HuH-7 (cell line): ENCODE data around the gene CTIF.

Source experiments
- DNase-seq: peaks from one replicate; pipeline ENCODE4 v3.0.0; 2011; ENCODE audit warnings: low spot score

CTIF gene

DNA sequence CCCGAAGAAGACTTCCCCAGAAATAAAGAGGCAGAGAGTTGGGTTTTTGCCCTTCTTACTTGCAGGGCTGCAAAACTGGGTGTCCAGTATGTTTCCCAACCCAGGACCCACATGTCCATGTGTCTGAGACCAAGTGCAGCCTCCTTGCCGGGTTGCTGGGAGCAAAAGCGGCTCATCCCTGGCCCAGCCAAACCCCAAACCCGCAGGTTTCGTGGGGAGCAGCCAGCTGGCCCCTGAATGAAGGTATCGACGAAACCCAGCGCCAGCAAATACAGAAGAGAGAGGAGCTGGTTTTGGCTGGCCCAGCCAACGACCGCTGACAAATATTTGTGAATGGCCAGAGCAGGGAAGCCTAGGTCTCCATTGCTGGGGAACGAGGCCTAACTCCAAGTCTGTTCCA, 214.9 kb downstream of the CTIF start:
- no peak for DNase-seq

DNA sequence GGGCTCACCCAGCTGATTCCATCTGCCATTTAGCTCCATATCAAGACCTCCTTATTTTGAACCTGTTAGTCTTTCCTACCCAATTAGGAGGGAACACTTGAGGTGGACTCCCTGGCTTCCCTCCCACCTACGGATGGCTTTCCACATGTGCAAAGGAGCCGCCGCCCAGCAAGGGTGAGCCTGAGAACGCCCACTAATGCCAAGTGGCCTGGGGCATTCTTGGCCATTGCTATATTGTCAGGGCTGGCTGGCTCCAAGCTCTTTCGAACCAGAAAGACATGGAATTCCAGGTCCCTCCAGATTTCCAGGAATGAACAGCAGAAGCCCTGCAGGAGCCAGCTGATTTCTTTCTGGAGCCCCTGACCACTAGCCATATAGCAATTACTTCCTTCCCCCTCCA, 215.7 kb downstream of the CTIF start:
- no peak for DNase-seq

DNA sequence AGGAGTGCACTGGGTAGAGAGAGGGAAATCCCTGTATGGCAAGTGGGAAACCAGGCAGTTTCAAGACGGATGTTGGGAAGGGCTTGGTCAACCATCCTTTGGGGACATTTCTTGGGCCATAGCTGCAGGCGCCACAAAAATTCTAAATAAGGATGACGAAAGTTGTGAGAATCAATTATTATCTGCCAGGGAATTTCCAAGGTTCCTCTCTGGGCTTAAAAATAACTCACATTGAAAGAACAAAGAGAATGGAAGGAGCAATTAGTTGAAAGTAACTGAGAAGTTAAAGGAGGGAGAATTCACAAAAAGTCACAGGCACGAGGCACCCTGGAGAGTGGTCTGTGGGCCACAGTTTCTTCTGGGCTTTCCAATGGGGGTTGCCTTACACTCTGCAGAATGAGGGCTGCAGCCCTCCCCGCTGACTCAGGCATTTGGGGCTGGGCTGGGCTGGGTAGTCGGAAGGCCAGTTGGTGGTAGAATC, 216.2 kb downstream of the CTIF start:
- no peak for DNase-seq

DNA sequence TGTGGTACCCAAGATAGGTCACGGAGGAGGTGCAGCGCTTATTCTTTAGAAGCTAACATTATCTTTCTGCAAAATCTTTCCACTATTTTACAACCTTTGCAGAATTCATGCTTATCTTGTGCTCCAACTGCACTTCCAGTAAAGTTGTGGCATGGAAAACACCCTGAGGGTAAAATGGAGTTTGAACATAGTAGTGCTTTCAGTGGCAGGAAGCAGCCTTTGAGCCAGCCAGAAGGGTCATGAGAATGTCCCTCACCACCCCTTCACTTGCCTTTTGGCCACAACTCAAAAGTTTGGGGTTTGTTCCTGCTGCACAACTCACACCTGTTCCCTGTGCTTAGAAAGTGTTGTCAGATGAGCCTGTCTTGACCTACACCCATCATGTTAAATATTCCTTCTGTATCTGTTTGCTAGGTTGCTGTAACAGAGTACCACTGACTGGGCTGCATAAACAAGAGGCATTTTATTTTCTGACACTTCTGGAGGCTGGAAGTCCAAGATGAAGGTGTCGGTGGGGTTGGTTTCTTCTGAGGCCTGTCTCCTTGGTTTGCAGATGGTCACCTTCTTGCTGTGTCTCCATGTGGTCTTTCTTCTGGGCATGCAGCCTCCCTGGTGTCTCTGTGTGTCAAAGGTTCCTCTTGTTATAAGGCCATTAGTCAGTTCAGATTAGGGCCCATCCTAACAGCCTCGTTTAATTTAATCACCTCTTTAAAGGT, 217.8 kb downstream of the CTIF start:
- no peak for DNase-seq

DNA sequence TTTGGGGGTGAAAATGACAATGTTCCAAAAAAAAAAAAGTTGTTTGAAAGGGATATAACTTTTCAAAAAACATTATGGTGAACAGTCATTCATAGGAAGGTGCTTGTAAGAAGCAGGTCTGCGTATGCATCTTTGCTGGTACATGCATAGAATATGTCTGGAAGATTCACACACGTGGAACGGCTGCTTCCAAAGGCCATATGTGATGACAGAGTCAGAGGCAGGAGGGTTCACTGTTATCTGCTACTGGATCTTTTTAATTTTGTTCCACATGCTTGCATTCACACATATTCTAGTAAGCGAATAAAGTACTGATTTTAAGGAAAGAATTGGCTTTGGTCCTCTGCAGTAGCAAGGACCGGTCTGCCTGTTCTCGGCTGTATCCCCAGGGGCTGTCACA, 218.5 kb downstream of the CTIF start:
- no peak for DNase-seq

DNA sequence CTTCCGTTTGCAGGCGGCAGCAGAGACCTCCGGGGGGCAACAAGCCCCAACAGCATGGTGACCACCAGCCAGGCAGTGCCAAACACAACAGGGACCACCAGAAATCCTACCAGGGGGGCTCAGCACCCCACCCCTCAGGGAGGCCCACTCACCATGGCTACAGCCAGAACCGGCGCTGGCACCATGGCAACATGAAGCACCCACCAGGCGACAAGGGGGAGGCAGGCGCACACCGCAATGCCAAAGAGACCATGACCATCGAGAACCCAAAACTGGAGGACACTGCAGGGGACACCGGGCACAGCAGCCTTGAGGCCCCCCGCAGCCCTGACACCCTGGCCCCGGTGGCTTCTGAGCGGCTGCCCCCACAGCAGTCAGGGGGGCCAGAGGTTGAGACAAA, 219.1 kb downstream of the CTIF start:
- DNase-seq = no peak

DNA sequence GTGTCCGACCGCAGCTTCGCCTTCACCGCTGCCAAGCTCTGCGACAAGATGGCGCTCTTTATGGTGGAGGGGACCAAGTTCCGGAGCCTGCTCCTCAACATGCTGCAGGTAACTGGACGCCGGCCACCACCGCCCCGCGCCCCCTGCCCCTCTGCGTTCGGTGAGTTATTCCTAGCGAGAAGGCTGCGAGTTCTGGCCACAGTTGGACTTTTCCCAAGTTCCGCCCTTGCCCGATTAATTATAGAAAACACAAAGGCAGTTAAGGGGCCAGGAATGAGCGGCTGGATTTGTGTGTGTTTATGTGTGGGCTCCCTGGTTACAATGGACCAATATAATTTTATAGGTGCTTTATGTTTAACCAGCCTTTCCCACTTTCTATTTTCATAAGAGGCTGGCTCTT, 222.8 kb downstream of the CTIF start:
- no peak for DNase-seq

DNA sequence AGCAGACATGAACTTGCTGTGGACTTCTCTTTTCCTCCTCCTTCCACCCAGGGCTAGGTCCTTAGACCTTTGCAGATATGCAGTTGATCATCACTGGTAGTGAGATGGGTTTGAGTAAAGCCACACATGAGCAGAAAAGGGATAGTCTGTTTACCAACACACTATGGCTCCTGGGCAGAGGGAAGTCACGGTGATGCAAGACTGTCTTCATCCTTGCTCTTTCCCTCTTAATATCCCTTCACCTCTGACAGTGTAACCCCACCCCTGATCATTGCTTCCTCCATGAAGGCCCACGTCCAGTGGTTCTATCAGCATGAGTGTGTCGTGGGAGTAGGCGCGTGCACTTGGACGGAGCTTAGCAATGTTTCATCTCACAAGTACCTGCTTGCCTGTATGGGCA, 223.2 kb downstream of the CTIF start:
- no peak for DNase-seq

DNA sequence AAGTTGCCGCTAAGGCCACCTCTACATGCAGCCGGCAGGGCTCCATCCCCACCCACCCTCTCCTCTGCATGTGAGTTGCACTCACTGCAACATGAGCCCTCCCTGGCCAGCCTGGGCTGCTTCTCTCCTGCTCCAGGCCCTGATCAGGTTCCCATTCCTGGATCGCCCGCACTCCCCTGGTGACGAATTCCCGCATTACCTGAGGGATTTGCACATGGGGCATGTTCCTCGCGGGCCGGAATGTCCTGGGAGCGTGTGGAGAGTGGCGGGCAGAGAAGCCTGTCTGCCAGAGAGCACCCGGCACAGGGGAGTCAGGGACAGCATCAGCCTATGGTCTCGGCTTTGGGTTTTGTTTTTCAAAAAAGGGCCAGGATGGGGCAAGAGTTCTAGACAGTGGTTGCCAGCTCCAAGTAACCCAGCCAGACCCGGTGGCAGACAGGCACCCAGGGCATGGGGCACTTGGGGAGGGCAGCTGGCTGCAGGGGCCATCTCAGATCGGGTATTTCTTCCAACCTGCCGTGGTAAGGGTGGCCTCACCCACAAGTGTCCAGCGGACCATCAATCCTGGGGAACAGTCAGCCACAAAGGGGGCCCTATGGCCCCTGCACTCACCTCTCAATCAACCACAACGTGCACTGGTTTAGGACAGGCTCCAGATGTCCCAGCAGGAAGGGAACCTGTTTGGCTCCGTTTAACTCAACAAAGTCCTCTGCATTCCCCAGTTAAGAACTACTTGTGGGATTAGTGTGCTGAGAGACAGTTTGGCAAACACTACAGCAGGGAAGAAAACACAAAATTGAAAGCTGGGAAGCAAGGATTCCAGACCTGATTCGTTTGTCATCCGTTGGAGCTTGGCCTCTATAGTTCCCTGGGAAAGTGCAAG, 224.2 kb downstream of the CTIF start:
- DNase-seq = no peak

DNA sequence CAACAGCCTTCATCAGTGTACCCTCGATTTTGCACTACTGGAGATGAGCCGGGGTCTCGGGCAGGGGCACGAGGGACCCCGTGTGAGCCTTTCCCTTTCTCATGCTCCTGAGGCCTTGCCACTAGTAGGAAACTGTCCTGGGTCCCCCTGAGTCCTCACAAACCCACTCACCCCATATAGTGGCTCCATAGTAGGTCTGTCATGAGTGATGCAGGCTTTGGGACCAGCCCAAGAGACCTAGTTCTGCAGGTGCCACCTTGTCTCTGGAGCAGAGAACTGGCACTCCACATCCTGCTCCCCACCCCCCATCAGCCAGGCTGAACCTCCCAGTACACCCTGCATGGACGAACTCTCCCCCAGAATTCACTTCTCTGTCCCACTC, 224.9 kb downstream of the CTIF start:
- no peak for DNase-seq

DNA sequence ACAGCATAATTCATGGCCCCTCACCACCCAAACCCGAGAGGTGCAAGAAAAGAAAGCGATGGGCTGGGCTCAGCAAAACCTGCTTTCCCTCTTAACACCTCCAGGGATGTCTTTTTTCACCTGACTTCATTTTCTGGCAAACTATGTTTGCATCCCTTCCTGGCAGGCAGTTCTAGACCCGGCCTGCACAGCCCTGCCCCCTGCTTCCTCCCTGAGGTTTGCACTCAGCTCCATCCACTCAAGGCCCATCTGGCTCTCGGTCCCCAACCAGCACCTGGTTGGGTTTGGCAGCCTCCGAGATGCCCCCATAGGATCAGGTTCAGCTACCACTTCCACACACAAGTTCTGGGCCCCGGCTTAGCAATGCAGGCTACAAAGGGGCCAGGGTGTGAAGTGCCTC, 226.2 kb downstream of the CTIF start:
- no peak for DNase-seq

DNA sequence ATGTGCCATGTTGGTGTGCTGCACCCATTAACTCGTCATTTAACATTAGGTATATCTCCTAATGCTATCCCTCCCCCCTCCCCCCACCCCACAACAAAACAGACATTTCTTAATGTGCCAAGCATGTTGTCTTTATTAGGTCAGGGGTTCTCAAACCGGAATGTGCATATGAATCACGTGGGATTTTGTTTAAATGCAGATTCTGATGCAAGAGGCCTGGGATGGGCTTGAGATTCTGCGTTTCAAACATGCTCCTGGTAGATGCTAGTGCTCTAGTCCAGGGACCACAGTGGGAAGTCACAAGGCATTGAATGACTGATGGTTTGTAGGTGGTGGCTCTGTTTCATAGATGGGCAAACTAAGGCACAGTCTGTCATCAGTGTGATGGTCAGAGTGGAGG, 227.2 kb downstream of the CTIF start:
- no peak for DNase-seq

DNA sequence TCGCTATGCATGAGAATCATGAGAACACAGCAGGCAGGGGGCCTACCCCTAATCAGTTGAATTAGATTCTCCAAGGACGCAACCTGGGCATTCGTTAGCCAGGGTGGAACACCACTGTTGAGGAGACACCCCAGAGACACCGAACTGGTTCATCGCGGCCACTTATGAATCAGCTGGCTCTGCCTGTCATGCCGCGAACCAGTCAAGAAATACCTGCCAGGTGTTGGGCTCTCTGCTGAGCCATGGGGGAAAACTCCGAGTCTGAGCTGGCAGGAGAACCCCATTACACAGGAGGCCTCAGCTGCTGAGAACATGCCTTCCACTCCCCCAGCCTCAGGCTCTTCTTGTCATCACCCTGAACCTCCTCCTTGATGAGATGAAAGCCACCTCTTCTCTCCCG, 227.7 kb downstream of the CTIF start:
- DNase-seq = no peak

DNA sequence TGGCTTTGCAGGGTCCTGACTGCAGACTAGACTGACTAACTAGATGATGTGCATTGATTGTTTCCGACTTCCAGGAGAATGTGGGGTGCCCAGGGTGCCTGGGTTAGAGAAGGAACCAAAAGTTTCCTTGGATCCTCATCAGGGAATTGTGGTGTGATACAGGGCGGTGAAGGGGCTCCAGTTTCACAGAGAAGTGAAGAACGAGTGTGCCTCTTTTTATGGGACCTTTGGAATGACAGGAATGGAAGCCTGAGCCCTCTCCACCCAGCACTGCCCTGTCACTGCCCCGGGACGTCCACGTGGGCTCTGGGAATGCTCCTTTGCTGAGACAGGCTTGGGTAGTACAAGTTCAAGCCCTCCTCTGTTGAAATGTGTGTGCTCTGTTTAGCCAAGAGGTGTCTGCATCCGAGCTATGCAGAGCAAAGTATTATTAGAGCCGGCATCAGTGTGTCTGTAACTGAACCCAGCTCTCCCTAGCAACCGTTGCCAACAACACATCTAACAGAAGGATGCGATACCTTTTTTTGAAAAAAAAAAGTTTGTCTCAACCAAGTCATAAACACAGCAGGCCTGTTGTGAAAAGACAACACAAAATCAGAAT, 228.4 kb downstream of the CTIF start:
- peak; percentile 32 for DNase-seq

DNA sequence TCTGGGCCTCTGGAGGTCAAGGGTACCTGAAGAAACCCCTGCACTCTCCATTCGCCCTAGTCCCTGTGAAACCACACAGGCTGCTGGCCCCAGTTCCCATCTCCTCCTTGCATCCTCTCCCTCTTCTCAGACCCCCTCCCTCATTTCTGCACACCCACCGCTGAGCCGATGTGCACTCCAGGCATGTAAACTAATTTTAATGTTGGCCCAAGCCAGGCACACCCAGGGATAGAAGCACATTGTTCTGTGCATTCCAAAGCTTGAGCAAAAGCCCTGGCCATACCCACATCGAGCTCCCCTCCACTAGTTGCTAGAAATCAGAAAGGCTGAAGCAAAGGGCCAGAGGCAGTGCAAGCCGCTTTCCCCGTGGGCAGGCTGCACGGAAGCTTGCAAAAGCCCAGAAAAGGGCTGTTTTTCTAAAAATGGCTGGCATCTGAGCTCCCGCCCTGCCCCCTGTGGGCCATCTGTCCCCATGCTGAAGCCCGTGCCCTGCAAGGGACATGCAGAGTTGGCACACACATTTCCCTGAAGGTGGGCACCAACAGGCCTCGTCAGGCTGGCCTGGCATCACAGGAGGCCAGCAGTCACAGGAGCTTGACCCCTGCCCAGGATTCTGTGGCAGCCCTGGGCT, 230.3 kb downstream of the CTIF start:
- DNase-seq = no peak

DNA sequence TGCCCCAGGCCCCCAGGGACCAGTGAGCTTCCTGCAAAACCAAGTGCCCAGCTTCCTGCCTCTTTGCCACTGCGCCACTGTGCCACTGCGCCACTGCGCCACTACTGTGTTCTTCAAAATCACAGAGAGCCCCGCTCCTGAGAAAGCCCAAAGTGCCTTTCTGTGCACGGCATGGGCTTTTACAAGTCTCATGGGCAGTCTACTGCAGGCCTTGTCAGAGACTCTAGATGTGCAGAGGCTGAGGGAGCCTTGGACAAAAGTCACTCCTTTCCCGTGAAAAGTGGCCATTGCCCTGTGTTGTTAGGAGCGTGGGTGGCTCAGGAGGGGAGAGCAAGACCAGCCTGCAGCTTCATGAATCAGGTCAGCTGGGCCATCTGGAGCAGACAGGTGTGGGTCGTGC, 231.4 kb downstream of the CTIF start:
- no peak for DNase-seq

DNA sequence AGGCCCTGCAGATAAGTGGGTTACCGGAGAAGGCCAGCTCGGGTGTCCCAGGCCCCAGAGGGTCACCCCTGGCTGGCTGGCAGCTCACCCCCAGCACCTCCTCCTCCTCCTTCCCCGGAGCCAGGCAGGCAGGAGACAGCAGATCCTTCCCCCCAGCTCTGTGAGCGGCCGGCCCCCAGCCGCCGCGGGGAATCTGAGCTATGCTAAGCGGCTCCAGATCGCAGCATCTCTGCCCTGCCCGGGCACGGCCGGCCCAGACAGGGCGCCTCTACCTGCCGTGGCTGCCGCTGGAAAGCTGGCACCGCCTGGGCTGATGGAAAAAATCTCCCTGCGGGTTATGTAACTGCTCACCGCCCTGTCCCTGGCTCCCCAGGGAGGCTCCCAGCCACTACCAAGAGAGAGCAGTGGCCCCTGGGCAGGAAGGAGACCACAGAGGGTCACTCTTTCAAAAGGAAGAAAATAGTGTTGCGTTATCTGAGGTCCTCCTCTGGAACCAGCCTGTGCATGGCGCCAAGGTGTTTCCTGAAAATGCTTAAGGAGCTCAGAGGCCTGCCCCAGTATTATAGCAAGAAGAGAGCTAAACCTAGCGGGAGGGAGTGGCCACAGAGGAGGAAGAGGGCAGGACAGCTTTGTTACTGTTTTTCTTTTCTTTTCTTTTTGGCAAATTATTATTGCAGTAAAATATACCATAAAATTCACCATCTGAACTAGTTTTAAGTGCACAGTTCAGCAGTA, 233.0 kb downstream of the CTIF start:
- no peak for DNase-seq

DNA sequence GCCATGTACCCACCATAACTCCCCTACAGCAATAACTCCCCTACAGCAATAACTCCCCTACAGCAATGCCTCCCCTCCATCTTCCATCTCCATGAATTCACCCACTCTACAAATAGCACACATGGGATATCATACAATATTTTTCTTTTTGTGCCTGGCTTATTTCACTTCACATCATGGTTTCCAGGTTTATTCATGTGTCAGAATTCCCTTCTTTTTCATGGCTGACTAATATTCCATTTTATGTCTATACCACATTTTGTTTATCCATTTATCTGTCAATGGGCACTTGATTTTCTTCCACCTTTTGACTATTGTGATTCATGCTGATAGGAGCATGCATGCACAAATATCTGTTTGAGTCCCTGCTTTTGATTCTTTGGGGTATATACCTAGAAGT, 233.6 kb downstream of the CTIF start:
- no peak for DNase-seq

DNA sequence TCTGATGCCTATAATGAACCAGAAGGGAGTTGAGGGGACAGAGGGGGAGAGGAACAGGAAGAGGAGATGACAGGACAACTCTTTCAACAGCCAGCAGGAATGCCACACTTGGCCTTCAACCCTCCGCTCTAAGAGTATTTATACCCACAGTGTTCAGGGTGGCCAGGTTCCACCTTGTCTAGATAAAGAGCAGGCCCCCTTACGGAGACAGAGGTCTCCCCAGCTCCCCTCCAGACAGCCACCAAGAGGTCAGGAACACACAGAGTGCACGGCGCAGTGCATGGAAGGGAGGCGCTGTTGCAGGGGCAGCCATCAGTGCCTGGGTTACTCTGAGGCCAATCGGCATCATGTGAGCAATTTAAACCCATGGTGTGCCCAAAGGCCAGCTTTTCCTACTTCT, 235.0 kb downstream of the CTIF start:
- no peak for DNase-seq

DNA sequence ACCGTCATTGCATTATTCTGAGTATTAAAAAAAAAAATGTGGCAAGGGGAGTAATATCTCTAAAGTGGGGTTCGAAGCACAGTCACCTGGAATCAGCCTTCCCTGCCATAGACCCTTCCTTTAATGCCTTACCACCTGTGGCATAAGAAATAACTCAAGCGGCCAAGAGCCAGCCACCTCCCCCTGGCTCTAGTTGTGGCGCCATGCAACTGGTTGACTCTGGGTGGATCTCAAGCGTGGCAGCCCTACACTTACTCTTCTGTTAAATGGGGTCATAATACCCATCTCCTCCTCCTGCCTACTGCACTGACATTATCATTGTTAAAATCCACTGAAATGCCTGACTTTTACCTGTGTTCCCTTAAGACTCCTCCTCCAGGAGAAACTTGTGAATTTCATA, 236.1 kb downstream of the CTIF start:
- DNase-seq = no peak

DNA sequence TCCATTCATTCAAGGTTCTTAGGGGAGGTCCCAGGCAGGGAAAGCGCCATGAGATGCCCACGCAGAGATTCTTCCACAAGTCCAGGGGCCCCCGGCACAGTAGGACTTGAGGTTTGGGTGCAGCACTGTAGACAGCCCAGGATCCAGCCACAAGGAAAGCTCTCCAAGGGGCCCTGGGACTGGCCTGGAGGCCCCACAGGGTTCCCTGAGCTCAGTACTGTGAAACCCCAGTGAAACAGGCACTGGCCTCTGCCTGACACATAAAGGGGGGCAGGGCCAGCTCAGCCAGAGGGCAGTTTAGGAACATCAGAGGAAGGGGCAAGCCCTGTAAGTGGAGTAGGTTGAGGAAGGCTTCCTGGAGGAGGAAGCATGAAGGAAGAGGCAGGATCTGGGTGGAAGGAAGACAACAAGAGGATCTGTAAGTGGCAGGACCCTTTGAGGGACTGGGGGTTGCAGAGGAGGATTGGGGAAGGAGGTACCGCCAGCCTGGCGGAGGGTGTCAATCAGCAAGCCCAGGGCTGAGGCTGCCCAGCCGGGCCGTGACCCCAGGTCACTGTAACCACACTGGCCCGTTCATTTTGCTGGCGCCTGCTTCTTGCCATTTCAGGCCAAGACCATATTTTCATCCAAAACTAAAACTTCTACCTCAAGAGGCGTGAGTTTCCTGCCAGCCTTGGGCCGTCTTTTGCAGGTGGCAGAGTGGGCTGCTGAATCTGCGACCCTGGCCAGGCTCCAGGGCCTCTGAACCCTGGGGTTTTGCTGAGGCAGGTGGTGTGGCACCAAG, 236.7 kb downstream of the CTIF start:
- no peak for DNase-seq
